A673 (cell line): ENCODE measurements around the gene GALNTL6.

Source experiments
- EZH2 ChIP-seq: fragments of 200-600 bp; sonication (generic); IDR thresholded peaks from 2 replicates; pipeline ENCODE4 v1.6.1; 2017; ENCODE audit warnings: borderline replicate concordance, low read depth, mild to moderate bottlenecking, mixed read lengths, antibody characterized with exemption, low read length; ENCODE audit not compliant: poor library complexity, severe bottlenecking
- TF ChIP-seq, protein P1 (sequence below): fragments of 300-800, 200-600 bp; sonication (generic); conservative IDR thresholded peaks from 2 replicates; pipeline ENCODE4 v1.5.1; 2017; ENCODE audit warnings: low read depth, mild to moderate bottlenecking, antibody characterized with exemption, low read length, moderate library complexity, mixed read lengths

DNA sequence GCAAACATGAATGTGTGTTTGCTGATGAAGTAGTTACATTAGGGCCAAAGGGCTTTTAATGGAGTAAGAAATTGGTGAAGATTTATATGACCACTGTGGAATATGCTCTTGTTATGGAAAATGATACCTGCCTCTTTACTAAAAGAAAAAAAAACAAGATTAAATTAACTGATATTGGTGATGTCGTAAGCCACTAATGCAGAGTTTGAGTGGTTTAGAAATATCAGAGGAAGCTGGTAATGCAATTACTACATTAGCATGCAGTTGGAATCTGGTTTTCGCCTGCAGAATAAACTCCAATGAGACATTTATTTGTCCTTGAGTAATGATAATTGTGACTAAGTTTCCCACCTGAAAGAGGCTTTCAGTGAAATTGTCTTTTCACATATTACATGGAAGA is 597.9 kb downstream of the GALNTL6 start:
- TF ChIP-seq EZH2: no peak
- TF ChIP-seq, protein P1, sequence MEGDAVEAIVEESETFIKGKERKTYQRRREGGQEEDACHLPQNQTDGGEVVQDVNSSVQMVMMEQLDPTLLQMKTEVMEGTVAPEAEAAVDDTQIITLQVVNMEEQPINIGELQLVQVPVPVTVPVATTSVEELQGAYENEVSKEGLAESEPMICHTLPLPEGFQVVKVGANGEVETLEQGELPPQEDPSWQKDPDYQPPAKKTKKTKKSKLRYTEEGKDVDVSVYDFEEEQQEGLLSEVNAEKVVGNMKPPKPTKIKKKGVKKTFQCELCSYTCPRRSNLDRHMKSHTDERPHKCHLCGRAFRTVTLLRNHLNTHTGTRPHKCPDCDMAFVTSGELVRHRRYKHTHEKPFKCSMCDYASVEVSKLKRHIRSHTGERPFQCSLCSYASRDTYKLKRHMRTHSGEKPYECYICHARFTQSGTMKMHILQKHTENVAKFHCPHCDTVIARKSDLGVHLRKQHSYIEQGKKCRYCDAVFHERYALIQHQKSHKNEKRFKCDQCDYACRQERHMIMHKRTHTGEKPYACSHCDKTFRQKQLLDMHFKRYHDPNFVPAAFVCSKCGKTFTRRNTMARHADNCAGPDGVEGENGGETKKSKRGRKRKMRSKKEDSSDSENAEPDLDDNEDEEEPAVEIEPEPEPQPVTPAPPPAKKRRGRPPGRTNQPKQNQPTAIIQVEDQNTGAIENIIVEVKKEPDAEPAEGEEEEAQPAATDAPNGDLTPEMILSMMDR: no peak
